Activated B cell treated with CpG ODN at 0.5 μM for 24 hours (primary cell): Measurements from ENCODE around the gene SUCLG1. TPM values are rescaled to one million over a fixed set of nuclear protein-coding genes. Genes with fewer than 3 reads are reported as not detected.

Experiments
- ATAC-seq: fragments of 200-7000 bp; cut with Tn5 transposase; one replicate; pipeline ENCODE4 v1.10.0; 2021; ENCODE audit warnings: low read depth, mild to moderate bottlenecking, moderate library complexity
- CTCF ChIA-PET: fragments of 350-600 bp; sonication (Branson Sonifier 250); formaldehyde crosslinking; loops from one replicate; lab custom pipeline; 2021; ENCODE audit warnings: antibody characterized with exemption; lab: Charles Lee
- POLR2A ChIA-PET: fragments of 350-600 bp; sonication (Branson Sonifier 250); formaldehyde crosslinking; loops from one replicate; lab custom pipeline; 2021; ENCODE audit warnings: antibody characterized with exemption; lab: Charles Lee
- DNase-seq: peaks from one replicate; pipeline ENCODE4 v3.0.0; 2022
- H3K27ac Mint-ChIP-seq: one replicate; pipeline ENCODE4 v1.8.0; 2020; ENCODE audit warnings: mixed read lengths
- H3K27me3 Mint-ChIP-seq: one replicate; pipeline ENCODE4 v1.8.0; 2021; ENCODE audit warnings: mixed read lengths
- H3K36me3 Mint-ChIP-seq: one replicate; pipeline ENCODE4 v1.8.0; 2021; ENCODE audit warnings: low read depth, mixed read lengths
- H3K4me1 Mint-ChIP-seq: one replicate; pipeline ENCODE4 v1.8.0; 2021; ENCODE audit warnings: mixed read lengths
- H3K4me3 Mint-ChIP-seq: one replicate; pipeline ENCODE4 v1.8.0; 2020; ENCODE audit warnings: mild to moderate bottlenecking, mixed read lengths
- H3K9me3 Mint-ChIP-seq: one replicate; pipeline ENCODE4 v1.8.0; 2020; ENCODE audit warnings: mixed read lengths
- CTCF ChIP-seq: fragments of 200-600 bp; IDR thresholded peaks from one replicate; pipeline ENCODE4 v1.8.0; 2022; ENCODE audit warnings: antibody characterized with exemption, mild to moderate bottlenecking
- intact Hi-C: fragments of 100-400 bp; cut with micrococcal nuclease; formaldehyde crosslinking; loops from one replicate; pipeline ENCODE4 v1.15.1; 2024
- total RNA-seq: library from RNA; stranded (reverse); gene quantifications from 2 replicates; pipeline ENCODE4 v1.2.3, GENCODE V29; 2022

The SUCLG1 gene
- total RNA-seq, 1 donor from 2014 or later = 45.9 TPM

DNA sequence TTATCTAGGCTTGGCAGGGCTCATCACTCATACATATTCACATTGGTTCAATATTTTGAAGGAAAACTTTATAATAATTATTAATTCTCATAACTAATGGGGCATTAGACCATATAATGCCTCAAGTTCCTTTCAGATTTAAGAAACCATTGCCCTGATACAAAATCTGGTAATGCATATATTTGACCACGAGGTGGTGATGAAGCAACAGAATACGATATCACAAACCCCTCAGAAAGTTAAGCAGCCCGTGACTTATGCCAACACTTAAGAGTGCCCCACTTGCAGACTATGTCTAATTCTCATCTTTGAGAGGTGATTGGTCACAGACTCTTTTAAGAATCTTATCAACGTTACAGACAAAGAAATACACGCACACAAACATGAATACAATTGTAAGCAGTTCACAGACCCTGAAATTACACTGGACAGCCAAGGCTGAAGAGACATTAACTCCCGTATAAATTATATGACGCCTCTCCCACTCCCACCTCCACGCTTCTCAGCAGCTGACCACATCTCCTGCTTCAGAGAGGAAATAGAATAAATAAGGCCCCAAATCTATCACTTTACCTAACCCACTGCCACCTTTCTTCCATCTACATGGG lies 36.6 kb upstream of the SUCLG1 start:
- ChIA-PET CTCF (interaction anchor here (1.4 kb wide), 1 partner anchor 369 kb away, joined by 3 read pairs; no protein-coding TSS in a partner anchor), POLR2A (interaction anchor here (0.9 kb wide), 2 partner anchors 386 to 430 kb away, joined by 3 to 7 read pairs; no protein-coding TSS in a partner anchor)
- H3K9me3 Mint-ChIP-seq = no peaks in the 10 kb centered on the region
- DNase-seq (no peak), ATAC-seq (peak; percentile 99)
- TF ChIP-seq CTCF = peak; percentile 62
- no peak overlapping the region for H3K27ac Mint-ChIP-seq
- intact Hi-C loops = loop anchor here (1.0 to 2.0 kb wide), 7 partner anchors 136 to 790 kb away; no protein-coding TSS in a partner anchor
- H3K4me3 Mint-ChIP-seq = no peak overlapping the region
- H3K27me3 Mint-ChIP-seq = no peaks in the 10 kb centered on the region
- H3K4me1 Mint-ChIP-seq = peaks cover 2% of the 10 kb centered on the region
- H3K36me3 Mint-ChIP-seq = no peaks in the 10 kb centered on the region

GRCh38 chr2:84494070-84494469 lies 35.0 kb upstream of the SUCLG1 start:
- H3K27me3 Mint-ChIP-seq = no peaks in the 10 kb centered on the region
- ChIA-PET CTCF (interaction anchor here (1.2 to 3.5 kb wide), 4 partner anchors 364 to 432 kb away, joined by 3 to 17 read pairs (median 4); partner anchors contain the start of gene TRABD2A), POLR2A (no interaction called here)
- peaks cover 2% of the 10 kb centered on the region for H3K4me1 Mint-ChIP-seq
- no peaks in the 10 kb centered on the region for H3K36me3 Mint-ChIP-seq
- DNase-seq (no peak), ATAC-seq (no peak)
- no peak overlapping the region for H3K4me3 Mint-ChIP-seq
- no peak for TF ChIP-seq CTCF
- intact Hi-C loops = loop anchor here (2.0 kb wide), 1 partner anchor 247 kb away; no protein-coding TSS in a partner anchor
- H3K9me3 Mint-ChIP-seq = no peaks in the 10 kb centered on the region
- no peak overlapping the region for H3K27ac Mint-ChIP-seq

GRCh38 chr2:84493514-84493913 lies 34.4 kb upstream of the SUCLG1 start:
- Mint-ChIP-seq H3K9me3 (no peaks in the 10 kb centered on the region), H3K36me3 (no peaks in the 10 kb centered on the region), H3K4me1 (peaks cover 2% of the 10 kb centered on the region), H3K27me3 (no peaks in the 10 kb centered on the region), H3K27ac (no peak overlapping the region), H3K4me3 (no peak overlapping the region)
- TF ChIP-seq CTCF = no peak
- CTCF ChIA-PET = interaction anchor here (1.1 to 3.5 kb wide), 5 partner anchors 365 to 432 kb away, joined by 3 to 17 read pairs (median 3); partner anchors contain the start of gene TRABD2A
- POLR2A ChIA-PET = no interaction called here
- DNase-seq = no peak
- intact Hi-C loops = no loop called here
- ATAC-seq = no peak

DNA sequence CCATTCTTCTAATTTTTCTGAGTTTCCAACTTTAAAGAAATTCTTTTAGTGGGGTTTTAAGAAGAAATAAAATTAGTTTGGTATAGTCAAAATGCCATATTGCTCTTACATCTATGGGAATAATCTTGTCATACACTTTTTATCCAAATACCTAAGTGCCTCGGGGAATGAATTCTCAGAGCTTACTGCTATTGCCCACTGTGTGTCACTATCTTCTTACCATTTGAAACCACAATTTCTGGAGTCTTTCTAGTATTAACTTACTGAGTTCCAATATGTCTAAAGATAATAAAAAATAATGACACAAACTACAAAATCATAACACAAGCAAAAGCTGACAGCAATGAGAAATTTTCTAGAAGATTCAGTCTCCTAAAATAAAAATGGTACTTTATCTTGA lies 33.5 kb upstream of the SUCLG1 start:
- H3K9me3 Mint-ChIP-seq = no peaks in the 10 kb centered on the region
- DNase-seq = no peak
- intact Hi-C loops = no loop called here
- CTCF ChIA-PET = interaction anchor here (0.6 to 3.5 kb wide), 4 partner anchors 373 to 808 kb away, joined by 3 to 17 read pairs (median 4); partner anchors contain the start of gene TRABD2A
- TF ChIP-seq CTCF = no peak
- no peak overlapping the region for H3K27ac Mint-ChIP-seq
- no peak for ATAC-seq
- no peaks in the 10 kb centered on the region for H3K27me3 Mint-ChIP-seq
- H3K4me3 Mint-ChIP-seq = no peak overlapping the region
- POLR2A ChIA-PET = no interaction called here
- H3K36me3 Mint-ChIP-seq = no peaks in the 10 kb centered on the region
- H3K4me1 Mint-ChIP-seq = peaks cover 2% of the 10 kb centered on the region

GRCh38 chr2:84491741-84492140 lies 32.7 kb upstream of the SUCLG1 start:
- no peaks in the 10 kb centered on the region for H3K9me3 Mint-ChIP-seq
- intact Hi-C loops = no loop called here

More at GRCh38 chr2:84491741-84492140, 32.7 kb upstream of the SUCLG1 start:
- H3K4me3 Mint-ChIP-seq = no peak overlapping the region
- ChIA-PET POLR2A (no interaction called here), CTCF (interaction anchor here (0.6 to 3.5 kb wide), 4 partner anchors 389 to 808 kb away, joined by 3 to 17 read pairs (median 6); partner anchors contain the start of gene TRABD2A)
- no peaks in the 10 kb centered on the region for H3K27me3 Mint-ChIP-seq
- no peak for TF ChIP-seq CTCF
- ATAC-seq (no peak), DNase-seq (no peak)
- no peaks in the 10 kb centered on the region for H3K36me3 Mint-ChIP-seq
- peaks cover 2% of the 10 kb centered on the region for H3K4me1 Mint-ChIP-seq
- no peak overlapping the region for H3K27ac Mint-ChIP-seq
